Lung (tissue), 12 donors: ENCODE measurements around the gene L3MBTL2. TPM values are rescaled to one million over a fixed set of nuclear protein-coding genes. Genes with fewer than 3 reads are reported as not detected.
A peak's percentile ranks its signal among the peaks of the same experiment; 100 is the strongest.

Experiments
- ATAC-seq: fragments of 200-7000 bp; cut with Tn5 transposase; one replicate; pipeline ENCODE4 v1.9.1; 2020; ENCODE audit warnings: moderate number of reproducible peaks; ENCODE audit not compliant: insufficient read depth, low FRiP score
- DNase-seq, 3 donors: peaks; one replicate each; pipeline ENCODE4 v3.0.0-alpha.2; 2013 to 2017
- H3K27ac ChIP-seq, 2 donors: one replicate each; pipeline ENCODE4 v1.5.1; 2013; ENCODE audit warnings: mild to moderate bottlenecking in 2 of 2, moderate library complexity in 2 of 2, control low read depth in 1 of 2, inconsistent platforms in 1 of 2, low read depth in 1 of 2, low read length in 1 of 2
- H3K27me3 ChIP-seq, 3 donors: one replicate each; pipeline ENCODE4 v1.5.1; 2013; ENCODE audit warnings: low read length in 2 of 3; ENCODE audit not compliant: control insufficient read depth in 3 of 3, insufficient read depth in 3 of 3
- H3K36me3 ChIP-seq, 4 donors: one replicate each; pipeline ENCODE4 v1.5.1; 2013; ENCODE audit warnings: low read length in 4 of 4, mild to moderate bottlenecking in 1 of 4, moderate library complexity in 1 of 4; ENCODE audit not compliant: control insufficient read depth in 4 of 4, insufficient read depth in 4 of 4
- H3K4me1 ChIP-seq, 5 donors: one replicate each; pipeline ENCODE4 v1.5.1; 2013; ENCODE audit warnings: low read length in 5 of 5, mild to moderate bottlenecking in 2 of 5, moderate library complexity in 1 of 5; ENCODE audit not compliant: control insufficient read depth in 5 of 5, insufficient read depth in 5 of 5
- H3K4me3 ChIP-seq: one replicate; pipeline ENCODE4 v1.5.1; 2013; ENCODE audit warnings: mild to moderate bottlenecking, control low read depth, moderate library complexity
- H3K9ac ChIP-seq, 2 donors: one replicate each; pipeline ENCODE4 v1.5.1; 2013; ENCODE audit warnings: low read length in 2 of 2, control low read depth in 1 of 2; ENCODE audit not compliant: insufficient read depth in 1 of 2
- H3K9me3 ChIP-seq, 4 donors: one replicate each; pipeline ENCODE4 v1.5.1; 2013; ENCODE audit warnings: low read length in 3 of 4, mild to moderate bottlenecking in 1 of 4, moderate library complexity in 1 of 4; ENCODE audit not compliant: control insufficient read depth in 4 of 4, insufficient read depth in 3 of 4
- WGBS, 2 donors: extraction: QIAGEN DNeasy Blood & Tissue Kit; methylation state at CpG; one replicate each; pipeline ENCODE4 v1.1.7; 2013; 5-methylcytosine and 5-hydroxymethylcytosine counted together
- polyA plus RNA-seq, 2 donors: library from polyadenylated mRNA; stranded (reverse); fragments of 200-250 nt; gene quantifications; one replicate each; pipeline ENCODE4 v1.2.1, GENCODE V29; 2013
- total RNA-seq, 2 donors: library from RNA; depleted of rRNA in 1 of 2; stranded (reverse); fragments of >200 nt in 1 of 2; gene quantifications; one replicate each; pipeline ENCODE4 v1.2.1, GENCODE V29; 2014 to 2021
- TF ChIP-seq, protein P1 (sequence below): IDR thresholded peaks from 2 replicates; pipeline ENCODE4 v1.5.1; 2012; ENCODE audit warnings: mild to moderate bottlenecking; ENCODE audit errors: control extremely low read depth, extremely low read depth
- donor health status: control.
- donor health status: control.
- donor health status: Bipolar disorder and iron deficiency.
- donor health status: healthy.
- donor health status: DM: yes; HTN: yes; CAD: no.

L3MBTL2 gene
- total and polyA plus RNA-seq, 4 donors: 11.2 to 28.6 (median 19.6) TPM

DNA sequence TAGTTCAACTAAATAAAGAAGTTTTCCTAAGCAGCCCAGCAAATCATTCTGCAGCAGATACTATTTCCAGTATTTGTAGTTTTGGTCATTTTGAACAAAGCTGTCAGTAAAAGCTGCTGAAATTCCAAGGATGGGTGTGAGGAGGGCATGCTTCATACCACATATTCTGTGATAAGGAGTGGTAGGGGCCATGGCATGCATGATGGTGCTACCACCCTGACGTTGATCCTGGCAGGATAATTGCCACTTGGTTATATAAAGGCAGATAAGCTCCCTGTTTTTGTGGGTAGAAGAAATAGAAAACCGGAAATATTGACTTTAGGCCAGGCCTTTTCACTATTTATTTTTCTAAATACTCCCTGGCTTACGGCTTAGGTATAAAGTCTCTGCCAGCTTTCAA is 33.1 kb upstream of the L3MBTL2 start:
- WGBS, 2 donors: 65 to 83% methylated on average over 3 of the region's 3 CpGs
- Histone ChIP-seq H3K9me3 (no peaks in the 10 kb centered on the region), H3K9ac (no peak overlapping the region), H3K4me1 (peaks cover 0 to 4% (median 0%) of the 10 kb centered on the region in 5 donors), H3K4me3 (no peak overlapping the region), H3K36me3 (peaks cover 33 to 62% (median 47%) of the 10 kb centered on the region in 4 donors), H3K27me3 (no peaks in the 10 kb centered on the region), H3K27ac (no peak overlapping the region)
- TF ChIP-seq, protein P1, sequence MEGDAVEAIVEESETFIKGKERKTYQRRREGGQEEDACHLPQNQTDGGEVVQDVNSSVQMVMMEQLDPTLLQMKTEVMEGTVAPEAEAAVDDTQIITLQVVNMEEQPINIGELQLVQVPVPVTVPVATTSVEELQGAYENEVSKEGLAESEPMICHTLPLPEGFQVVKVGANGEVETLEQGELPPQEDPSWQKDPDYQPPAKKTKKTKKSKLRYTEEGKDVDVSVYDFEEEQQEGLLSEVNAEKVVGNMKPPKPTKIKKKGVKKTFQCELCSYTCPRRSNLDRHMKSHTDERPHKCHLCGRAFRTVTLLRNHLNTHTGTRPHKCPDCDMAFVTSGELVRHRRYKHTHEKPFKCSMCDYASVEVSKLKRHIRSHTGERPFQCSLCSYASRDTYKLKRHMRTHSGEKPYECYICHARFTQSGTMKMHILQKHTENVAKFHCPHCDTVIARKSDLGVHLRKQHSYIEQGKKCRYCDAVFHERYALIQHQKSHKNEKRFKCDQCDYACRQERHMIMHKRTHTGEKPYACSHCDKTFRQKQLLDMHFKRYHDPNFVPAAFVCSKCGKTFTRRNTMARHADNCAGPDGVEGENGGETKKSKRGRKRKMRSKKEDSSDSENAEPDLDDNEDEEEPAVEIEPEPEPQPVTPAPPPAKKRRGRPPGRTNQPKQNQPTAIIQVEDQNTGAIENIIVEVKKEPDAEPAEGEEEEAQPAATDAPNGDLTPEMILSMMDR: no peak
- ATAC-seq: no peak
- peak in 1 of 3 donors; percentile 17 for DNase-seq

DNA sequence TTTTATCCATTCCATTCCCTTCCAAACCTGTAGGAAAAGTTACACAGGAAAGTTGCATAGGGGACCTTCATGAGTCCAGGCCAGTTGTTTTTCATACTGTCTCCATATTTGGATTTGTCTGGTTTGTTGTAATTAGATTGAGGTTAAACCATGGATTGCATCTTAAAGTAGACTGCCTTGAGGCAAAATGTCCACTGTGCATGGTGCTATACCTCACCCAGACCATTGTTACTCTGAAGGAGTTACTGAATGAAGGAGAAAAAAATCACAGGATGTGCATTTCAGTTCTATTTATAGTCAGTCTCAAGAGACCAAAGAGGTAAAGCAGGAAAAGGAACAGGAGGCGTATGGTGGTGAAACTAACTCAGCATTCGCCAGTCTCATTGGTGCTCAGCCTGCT is 29.6 kb upstream of the L3MBTL2 start:
- no peak overlapping the region for H3K27ac ChIP-seq
- H3K9me3 ChIP-seq: no peaks in the 10 kb centered on the region
- H3K27me3 ChIP-seq: no peaks in the 10 kb centered on the region
- no peak overlapping the region for H3K4me3 ChIP-seq
- TF ChIP-seq, protein P1: no peak
- H3K36me3 ChIP-seq: peaks cover 23 to 64% (median 53%) of the 10 kb centered on the region in 4 donors
- H3K9ac ChIP-seq: no peak overlapping the region
- peaks cover 0 to 4% (median 0%) of the 10 kb centered on the region in 5 donors for H3K4me1 ChIP-seq
- WGBS, 2 donors: 56 to 70% methylated on average over 2 of the region's 2 CpGs
- ATAC-seq (no peak), DNase-seq (no peak)

DNA sequence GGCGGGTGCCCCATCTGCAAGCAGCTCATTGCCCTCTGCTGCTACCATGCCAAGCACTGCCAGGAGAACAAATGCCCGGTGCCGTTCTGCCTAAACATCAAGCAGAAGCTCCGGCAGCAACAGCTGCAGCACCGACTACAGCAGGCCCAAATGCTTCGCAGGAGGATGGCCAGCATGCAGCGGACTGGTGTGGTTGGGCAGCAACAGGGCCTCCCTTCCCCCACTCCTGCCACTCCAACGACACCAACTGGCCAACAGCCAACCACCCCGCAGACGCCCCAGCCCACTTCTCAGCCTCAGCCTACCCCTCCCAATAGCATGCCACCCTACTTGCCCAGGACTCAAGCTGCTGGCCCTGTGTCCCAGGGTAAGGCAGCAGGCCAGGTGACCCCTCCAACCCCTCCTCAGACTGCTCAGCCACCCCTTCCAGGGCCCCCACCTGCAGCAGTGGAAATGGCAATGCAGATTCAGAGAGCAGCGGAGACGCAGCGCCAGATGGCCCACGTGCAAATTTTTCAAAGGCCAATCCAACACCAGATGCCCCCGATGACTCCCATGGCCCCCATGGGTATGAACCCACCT is 28.0 kb upstream of the L3MBTL2 start:
- ATAC-seq (no peak), DNase-seq (no peak)
- no peak overlapping the region for H3K4me3 ChIP-seq
- no peak overlapping the region for H3K9ac ChIP-seq
- no peaks in the 10 kb centered on the region for H3K9me3 ChIP-seq
- TF ChIP-seq, protein P1: no peak
- WGBS, 2 donors: 89 to 92% methylated on average over 15 of the region's 15 CpGs
- H3K4me1 ChIP-seq: peaks cover 0 to 3% (median 1%) of the 10 kb centered on the region in 5 donors
- no peak overlapping the region for H3K27ac ChIP-seq
- peaks cover 16 to 63% (median 50%) of the 10 kb centered on the region in 4 donors for H3K36me3 ChIP-seq
- H3K27me3 ChIP-seq: no peaks in the 10 kb centered on the region
